GM12878 (cell line): ENCODE results near the gene RARRES2. TPM values are rescaled to one million over a fixed set of nuclear protein-coding genes. Genes with fewer than 3 reads are reported as not detected.
"Not testable (repeated sequence)": the region's sequence is repeated elsewhere in the genome, so short reads cannot be mapped to it uniquely, and the experiment has no call there.

ENCODE experiments used
- ATAC-seq: fragments of 200-7000 bp; cut with Tn5 transposase; 3 replicates; pipeline ENCODE4 v1.9.1; 2020; ENCODE audit warnings: mild to moderate bottlenecking, moderate library complexity
- BruUV-seq: library from RNA; stranded (reverse); fragments of 400-500 nt; replicated peaks from 2 replicates; lab custom pipeline; 2021; lab: Mats Ljungman, UMichigan
- CTCF ChIA-PET: fragments of 300-600 bp; sonication (Branson Sonifier 250); formaldehyde crosslinking; extraction: SDS; loops from one replicate; lab custom pipeline; 2021; ENCODE audit warnings: inconsistent platforms; lab: Yijun Ruan, JAX
- POLR2A ChIA-PET: fragments of 350-600 bp; formaldehyde crosslinking; extraction: SDS; loops from one replicate; lab custom pipeline; 2021; ENCODE audit warnings: inconsistent platforms; lab: Charles Lee
- RAD21 ChIA-PET: fragments of 300-600 bp; sonication (Branson Sonifier 250); formaldehyde crosslinking; loops from one replicate; lab custom pipeline; 2023; ENCODE audit warnings: antibody characterized with exemption; ENCODE audit not compliant: unreplicated experiment; lab: Charles Lee
- SMC1A ChIA-PET: fragments of 300-600 bp; sonication (Branson Sonifier 250); formaldehyde crosslinking; loops from one replicate; lab custom pipeline; 2023; ENCODE audit not compliant: unreplicated experiment, uncharacterized antibody; lab: Charles Lee
- DNase-seq: peaks from one replicate; pipeline ENCODE4 v3.0.0-alpha.2; 2011; ENCODE audit warnings: low read depth, low spot score
- FAIRE-seq: peaks from 3 replicates; lab custom pipeline; 2011; peaks lifted over from hg19 to GRCh38; lab: Jason Lieb, UNC
- H2AFZ ChIP-seq: 2 replicates; pipeline ENCODE4 v1.6.0; 2011; ENCODE audit warnings: low read depth, low read length, control low read depth; ENCODE audit not compliant: control insufficient read depth
- H3K27ac ChIP-seq: 2 replicates; pipeline ENCODE4 v1.5.1; 2011; ENCODE audit warnings: control low read depth; ENCODE audit not compliant: control insufficient read depth, insufficient read depth
- H3K27me3 ChIP-seq, 2 experiments: replicated peaks in 1 of 2; 2 replicates each; pipeline versions ENCODE4 v1.6.0 to v1.6.1; 2011; ENCODE audit warnings: low read length in 1 of 2; ENCODE audit not compliant: control insufficient read depth in 2 of 2, insufficient read depth in 2 of 2
- H3K36me3 ChIP-seq, 2 experiments: 2 replicates each; pipeline ENCODE4 v1.5.1; 2011; ENCODE audit warnings: low read length in 1 of 2; ENCODE audit not compliant: control insufficient read depth in 2 of 2, insufficient read depth in 2 of 2
- H3K4me1 ChIP-seq: 2 replicates; pipeline ENCODE4 v1.6.1; 2011; ENCODE audit warnings: mild to moderate bottlenecking, low read length, moderate library complexity, mixed read lengths; ENCODE audit not compliant: control insufficient read depth, insufficient read depth
- H3K4me2 ChIP-seq: 2 replicates; pipeline ENCODE4 v1.6.0; 2011; ENCODE audit warnings: control low read depth; ENCODE audit not compliant: control insufficient read depth, insufficient read depth
- H3K4me3 ChIP-seq: fragments of 200-600 bp; sonication (generic); 2 replicates; pipeline ENCODE4 v1.5.1; 2016
- H3K79me2 ChIP-seq: 2 replicates; pipeline ENCODE4 v1.6.0; 2011; ENCODE audit warnings: low read length; ENCODE audit not compliant: control insufficient read depth, insufficient read depth
- H3K9ac ChIP-seq: 2 replicates; pipeline ENCODE4 v1.8.0; 2011; ENCODE audit warnings: low read length, control low read depth, mixed read lengths; ENCODE audit not compliant: control insufficient read depth, insufficient read depth
- H3K9me3 ChIP-seq: replicated peaks from 3 replicates; pipeline ENCODE4 v1.5.1; 2011; ENCODE audit warnings: mild to moderate bottlenecking, low read length; ENCODE audit not compliant: control insufficient read depth, insufficient read depth
- H4K20me1 ChIP-seq: 2 replicates; pipeline ENCODE4 v1.6.0; 2011; ENCODE audit not compliant: control insufficient read depth, insufficient read depth
- JUNB ChIP-seq: IDR thresholded peaks from 2 replicates; pipeline ENCODE4 v1.6.1; 2016; ENCODE audit warnings: antibody characterized with exemption, mild to moderate bottlenecking
- WGBS: methylation state at CpG from one replicate; pipeline ENCODE4 v1.1.6; 2016; ENCODE audit warnings: low lambda C conversion rate; ENCODE audit not compliant: insufficient replicate concordance, insufficient coverage; ENCODE audit errors: missing lambda C conversion rate; 5-methylcytosine and 5-hydroxymethylcytosine counted together
- in situ Hi-C: fragments of 300-500 bp; cut with MboI; formaldehyde crosslinking; loops from 9 replicates; pipeline ENCODE4 v1.14.3; 2018; ENCODE audit warnings: mixed read lengths
- intact Hi-C: fragments of 100-400 bp; cut with micrococcal nuclease; formaldehyde crosslinking; loops from one replicate; pipeline ENCODE4 v1.14.2; 2022; ENCODE audit not compliant: unreplicated experiment
- polyA plus RNA-seq, 11 experiments: library from polyadenylated mRNA; depleted of rRNA in 4 of 11; unstranded in 6 of 11; stranded (reverse) in 5 of 11; fragments of >200 nt; fragmentation: Nextera tagmentation in 4 of 11; fragmentation: Illumina TruSeq in 1 of 11; extraction: Ambion mirVana in 4 of 11; extraction: Trizol in 1 of 11; gene quantifications; 1 replicate in 1 of 11; 2 replicates in 10 of 11; pipeline versions ENCODE4 v1.2.1 to v1.2.3, GENCODE V29; 2011 to 2016; ENCODE audit warnings: inconsistent platforms in 2 of 11, missing spikeins in 2 of 11, low read depth in 1 of 11
- total RNA-seq, 4 experiments: library from RNA; depleted of rRNA in 3 of 4; stranded (reverse); fragments of >200 nt in 3 of 4; fragmentation: Illumina TruSeq in 1 of 4; extraction: Trizol in 1 of 4; gene quantifications; 2 replicates each; pipeline versions ENCODE4 v1.2.1 to v1.2.3, GENCODE V29; 2013 to 2021

Gene RARRES2
- total and polyA plus RNA-seq, 10 of the 15 experiments (the other 5 are each of a cell fraction or from before 2014, with no cell fraction given), result 0.13 to 2.2 (median 0.40) TPM; not detected in 3

DNA sequence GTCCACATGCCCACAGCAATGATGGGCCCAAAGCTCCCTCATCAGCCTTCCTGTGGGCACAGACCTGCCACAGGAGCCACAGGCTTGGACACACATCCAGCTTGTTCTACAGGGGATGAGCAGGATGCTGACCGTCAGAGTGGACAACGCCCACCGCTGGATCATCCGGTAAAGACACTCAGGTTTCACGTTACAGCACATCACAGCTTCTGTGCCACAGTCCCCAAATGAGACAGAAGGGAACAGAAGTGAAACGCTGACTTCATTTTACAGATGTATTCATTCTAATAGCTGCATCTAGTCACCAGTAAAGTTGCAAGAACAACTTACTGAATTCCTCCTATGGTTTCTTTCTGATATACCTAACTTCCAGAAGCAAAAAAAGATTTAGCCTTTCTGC, 51.1 kb downstream of the RARRES2 start:
- BruUV-seq, H2AFZ ChIP-seq, ATAC-seq, H3K4me3 ChIP-seq, H3K79me2 ChIP-seq, H3K4me2 ChIP-seq, H3K36me3 ChIP-seq, POLR2A ChIA-PET, RAD21 ChIA-PET, intact Hi-C loops, DNase-seq, H3K27me3 ChIP-seq, H3K9me3 ChIP-seq, H3K4me1 ChIP-seq, H3K9ac ChIP-seq, H4K20me1 ChIP-seq, FAIRE-seq, in situ Hi-C loops, H3K27ac ChIP-seq: not testable (repeated sequence)
- TF ChIP-seq JUNB, result peak; percentile 50; the same call in 1 of the 2 replicates
- 26% methylated on average over 6 of the region's 6 CpGs for WGBS
- ChIA-PET SMC1A (interaction anchor here (1.8 kb wide), 1 partner anchor 65 kb away, joined by 4 read pairs; no protein-coding TSS in a partner anchor), CTCF (interaction anchor here (1.2 kb wide), 1 partner anchor 128 kb away, joined by 4 read pairs; no protein-coding TSS in a partner anchor)

DNA sequence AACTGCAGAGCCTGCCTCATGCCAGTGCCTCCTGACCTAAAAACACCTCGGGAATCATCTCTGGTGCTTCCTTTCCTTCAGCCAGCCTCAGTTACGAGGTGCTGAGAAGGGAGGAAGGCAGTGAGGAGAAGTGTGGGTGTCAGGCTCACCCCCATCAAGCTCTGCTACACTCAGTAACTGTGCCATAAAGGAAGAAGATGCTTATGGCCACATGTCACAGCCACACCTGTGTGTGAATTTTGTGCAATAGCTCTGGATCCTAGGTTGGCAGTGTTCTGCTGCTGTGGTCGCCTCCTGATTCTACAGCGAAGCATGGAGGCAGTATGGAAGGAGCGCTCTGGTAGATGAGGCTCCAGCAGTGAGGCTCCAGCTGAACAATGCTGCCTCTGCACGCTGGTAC, 52.6 kb downstream of the RARRES2 start:
- DNase-seq, H3K79me2 ChIP-seq, H3K4me1 ChIP-seq, H3K4me3 ChIP-seq, H4K20me1 ChIP-seq, in situ Hi-C loops, H3K9ac ChIP-seq, FAIRE-seq, H3K36me3 ChIP-seq, BruUV-seq, H3K9me3 ChIP-seq, intact Hi-C loops, RAD21 ChIA-PET, H3K27ac ChIP-seq, ATAC-seq, SMC1A ChIA-PET, H3K27me3 ChIP-seq, H3K4me2 ChIP-seq, H2AFZ ChIP-seq: not testable (repeated sequence)
- POLR2A ChIA-PET, result interaction anchor here (0.6 kb wide), 1 partner anchor 127 kb away, joined by 3 read pairs; no protein-coding TSS in a partner anchor
- CTCF ChIA-PET, result interaction anchor here (1.3 kb wide), 1 partner anchor 66 kb away, joined by 3 read pairs; no protein-coding TSS in a partner anchor
- 98% methylated on average over 5 of the region's 6 CpGs for WGBS

Other genes starting within 250 kb of the RARRES2 start
- gene LRRC61, start 18.3 kb downstream of the RARRES2 start, total RNA-seq (2014; rRNA removed), result 26.9 and 32.6 TPM in 2 replicates
- 6.9 and 9.2 TPM in 2 replicates for gene LRRC61, start 18.3 kb downstream of the RARRES2 start, total RNA-seq (2014; rRNA removed; fragmentation: Illumina TruSeq; extraction: Trizol)
- gene LRRC61, start 18.3 kb downstream of the RARRES2 start, total RNA-seq (2021), result 28.9 and 31.1 TPM in 2 replicates
- 9.6 and 16.3 TPM in 2 replicates for gene LRRC61, start 18.3 kb downstream of the RARRES2 start, polyA plus RNA-seq (2011; rRNA removed)
- 3.6 and 5.9 TPM in 2 replicates for gene LRRC61, start 18.3 kb downstream of the RARRES2 start, polyA plus RNA-seq (2014; fragmentation: Illumina TruSeq; extraction: Trizol)
- 1 to 10 TPM; 1.4 to 2.5 TPM for gene LRRC61, start 18.3 kb downstream of the RARRES2 start, polyA plus RNA-seq (2014; fragmentation: Nextera tagmentation; extraction: Ambion mirVana)
- 27.3 and 32.4 TPM in 2 replicates for gene LRRC61, start 18.3 kb downstream of the RARRES2 start, polyA plus RNA-seq (2014; rRNA removed)
- gene LRRC61, start 18.3 kb downstream of the RARRES2 start, polyA plus RNA-seq (2016; fragmentation: Nextera tagmentation; extraction: Ambion mirVana), result 10 to 100 TPM; 44.9 to 54.2 TPM
- gene ACTR3C, start 18.1 kb downstream of the RARRES2 start, total RNA-seq (2014; rRNA removed), result 8.6 and 8.9 TPM in 2 replicates
- gene ACTR3C, start 18.1 kb downstream of the RARRES2 start, total RNA-seq (2014; rRNA removed; fragmentation: Illumina TruSeq; extraction: Trizol), result 6.1 and 6.3 TPM in 2 replicates
- 3.5 and 6.5 TPM in 2 replicates for gene ACTR3C, start 18.1 kb downstream of the RARRES2 start, total RNA-seq (2021)
- gene ACTR3C, start 18.1 kb downstream of the RARRES2 start, polyA plus RNA-seq (2011; rRNA removed), result 7.4 and 8.6 TPM in 2 replicates
- 3.3 and 3.4 TPM in 2 replicates for gene ACTR3C, start 18.1 kb downstream of the RARRES2 start, polyA plus RNA-seq (2014; fragmentation: Illumina TruSeq; extraction: Trizol)
- 1 to 10 TPM; 2.0 to 2.7 TPM for gene ACTR3C, start 18.1 kb downstream of the RARRES2 start, polyA plus RNA-seq (2014; fragmentation: Nextera tagmentation; extraction: Ambion mirVana)
- gene ACTR3C, start 18.1 kb downstream of the RARRES2 start, polyA plus RNA-seq (2014; rRNA removed), result 5.3 and 5.6 TPM in 2 replicates
- gene ACTR3C, start 18.1 kb downstream of the RARRES2 start, polyA plus RNA-seq (2016; fragmentation: Nextera tagmentation; extraction: Ambion mirVana), result 10 to 100 TPM in 1 of 2 experiments, 1 to 10 TPM in 1; 6.6 to 10.2 TPM
- gene REPIN1, start 27.2 kb upstream of the RARRES2 start, total RNA-seq (2014; rRNA removed), result 111 and 122 TPM in 2 replicates
- gene REPIN1, start 27.2 kb upstream of the RARRES2 start, total RNA-seq (2014; rRNA removed; fragmentation: Illumina TruSeq; extraction: Trizol), result 32.1 and 38.7 TPM in 2 replicates
- gene REPIN1, start 27.2 kb upstream of the RARRES2 start, total RNA-seq (2021), result 161 and 172 TPM in 2 replicates
- gene REPIN1, start 27.2 kb upstream of the RARRES2 start, polyA plus RNA-seq (2011; rRNA removed), result 56.3 and 88.0 TPM in 2 replicates
- 22.3 and 47.3 TPM in 2 replicates for gene REPIN1, start 27.2 kb upstream of the RARRES2 start, polyA plus RNA-seq (2014; fragmentation: Illumina TruSeq; extraction: Trizol)
- gene REPIN1, start 27.2 kb upstream of the RARRES2 start, polyA plus RNA-seq (2014; fragmentation: Nextera tagmentation; extraction: Ambion mirVana), result 10 to 100 TPM in 1 of 2 experiments, 1 to 10 TPM in 1; 5.1 to 12.6 TPM
- 139 and 159 TPM in 2 replicates for gene REPIN1, start 27.2 kb upstream of the RARRES2 start, polyA plus RNA-seq (2014; rRNA removed)
- 10 to 100 TPM; 66.4 to 87.4 TPM for gene REPIN1, start 27.2 kb upstream of the RARRES2 start, polyA plus RNA-seq (2016; fragmentation: Nextera tagmentation; extraction: Ambion mirVana)
- gene ZNF775, start 37.7 kb upstream of the RARRES2 start, total RNA-seq (2014; rRNA removed), result 7.2 and 11.0 TPM in 2 replicates
- 2.3 and 2.8 TPM in 2 replicates for gene ZNF775, start 37.7 kb upstream of the RARRES2 start, total RNA-seq (2014; rRNA removed; fragmentation: Illumina TruSeq; extraction: Trizol)
- gene ZNF775, start 37.7 kb upstream of the RARRES2 start, total RNA-seq (2021), result 12.1 and 14.3 TPM in 2 replicates
- 1.8 and 3.6 TPM in 2 replicates for gene ZNF775, start 37.7 kb upstream of the RARRES2 start, polyA plus RNA-seq (2011; rRNA removed)
- 0.32 and 0.71 TPM in 2 replicates for gene ZNF775, start 37.7 kb upstream of the RARRES2 start, polyA plus RNA-seq (2014; fragmentation: Illumina TruSeq; extraction: Trizol)
- under 1 TPM; 0.05 to 0.46 TPM for gene ZNF775, start 37.7 kb upstream of the RARRES2 start, polyA plus RNA-seq (2014; fragmentation: Nextera tagmentation; extraction: Ambion mirVana)
- 9.7 and 11.8 TPM in 2 replicates for gene ZNF775, start 37.7 kb upstream of the RARRES2 start, polyA plus RNA-seq (2014; rRNA removed)
- 1 to 10 TPM in 1 of 2 experiments, under 1 TPM in 1; 0.62 to 1.4 TPM for gene ZNF775, start 37.7 kb upstream of the RARRES2 start, polyA plus RNA-seq (2016; fragmentation: Nextera tagmentation; extraction: Ambion mirVana)
- gene GIMAP8, start 109.0 kb upstream of the RARRES2 start, total RNA-seq (2014; rRNA removed), result 3.7 and 4.5 TPM in 2 replicates
- gene GIMAP8, start 109.0 kb upstream of the RARRES2 start, total RNA-seq (2014; rRNA removed; fragmentation: Illumina TruSeq; extraction: Trizol), result 5.7 TPM in 2 replicates
- gene GIMAP8, start 109.0 kb upstream of the RARRES2 start, total RNA-seq (2021), result 5.7 and 6.2 TPM in 2 replicates
- 9.7 and 12.6 TPM in 2 replicates for gene GIMAP8, start 109.0 kb upstream of the RARRES2 start, polyA plus RNA-seq (2011; rRNA removed)
- gene GIMAP8, start 109.0 kb upstream of the RARRES2 start, polyA plus RNA-seq (2014; fragmentation: Illumina TruSeq; extraction: Trizol), result 7.9 and 8.3 TPM in 2 replicates
- gene GIMAP8, start 109.0 kb upstream of the RARRES2 start, polyA plus RNA-seq (2014; fragmentation: Nextera tagmentation; extraction: Ambion mirVana), result 1 to 10 TPM in 1 of 2 experiments, under 1 TPM in 1; 0.66 to 2.6 TPM
- 6.0 and 7.0 TPM in 2 replicates for gene GIMAP8, start 109.0 kb upstream of the RARRES2 start, polyA plus RNA-seq (2014; rRNA removed)
- 1 to 10 TPM; 2.0 to 2.2 TPM for gene GIMAP8, start 109.0 kb upstream of the RARRES2 start, polyA plus RNA-seq (2016; fragmentation: Nextera tagmentation; extraction: Ambion mirVana)
- gene GIMAP7, start 173.2 kb upstream of the RARRES2 start, total RNA-seq (2014; rRNA removed), result 2.7 and 2.8 TPM in 2 replicates
- 4.5 and 5.1 TPM in 2 replicates for gene GIMAP7, start 173.2 kb upstream of the RARRES2 start, total RNA-seq (2014; rRNA removed; fragmentation: Illumina TruSeq; extraction: Trizol)
- gene GIMAP7, start 173.2 kb upstream of the RARRES2 start, total RNA-seq (2021), result 3.4 and 3.9 TPM in 2 replicates
- gene GIMAP7, start 173.2 kb upstream of the RARRES2 start, polyA plus RNA-seq (2011; rRNA removed), result 4.9 and 7.4 TPM in 2 replicates
- 7.4 and 10.2 TPM in 2 replicates for gene GIMAP7, start 173.2 kb upstream of the RARRES2 start, polyA plus RNA-seq (2014; fragmentation: Illumina TruSeq; extraction: Trizol)
- 10 to 100 TPM; 14.1 to 16.6 TPM for gene GIMAP7, start 173.2 kb upstream of the RARRES2 start, polyA plus RNA-seq (2014; fragmentation: Nextera tagmentation; extraction: Ambion mirVana)
- 3.5 and 3.7 TPM in 2 replicates for gene GIMAP7, start 173.2 kb upstream of the RARRES2 start, polyA plus RNA-seq (2014; rRNA removed)
- 1 to 10 TPM; 5.8 to 6.8 TPM for gene GIMAP7, start 173.2 kb upstream of the RARRES2 start, polyA plus RNA-seq (2016; fragmentation: Nextera tagmentation; extraction: Ambion mirVana)
- gene GIMAP4, start 225.8 kb upstream of the RARRES2 start, total RNA-seq (2014; rRNA removed), result 0.11 and 0.98 TPM in 2 replicates
- gene GIMAP4, start 225.8 kb upstream of the RARRES2 start, total RNA-seq (2014; rRNA removed; fragmentation: Illumina TruSeq; extraction: Trizol), result 0.28 and 0.40 TPM in 2 replicates
- 0.54 and 1.0 TPM in 2 replicates for gene GIMAP4, start 225.8 kb upstream of the RARRES2 start, total RNA-seq (2021)
- 1.5 and 2.5 TPM in 2 replicates for gene GIMAP4, start 225.8 kb upstream of the RARRES2 start, polyA plus RNA-seq (2011; rRNA removed)
- gene GIMAP4, start 225.8 kb upstream of the RARRES2 start, polyA plus RNA-seq (2014; fragmentation: Illumina TruSeq; extraction: Trizol), result 0.43 and 1.5 TPM in 2 replicates
- under 1 TPM in 1 of 2 experiments, not detected in 1; 0.29 TPM for gene GIMAP4, start 225.8 kb upstream of the RARRES2 start, polyA plus RNA-seq (2014; fragmentation: Nextera tagmentation; extraction: Ambion mirVana)
- gene GIMAP4, start 225.8 kb upstream of the RARRES2 start, polyA plus RNA-seq (2014; rRNA removed), result 0.06 and 0.65 TPM in 2 replicates
- gene GIMAP4, start 225.8 kb upstream of the RARRES2 start, polyA plus RNA-seq (2016; fragmentation: Nextera tagmentation; extraction: Ambion mirVana), result under 1 TPM; 0.11 to 0.32 TPM